ENCODE measurements around the gene P2RX5.

GRCh38 chr17:3659541-3660111, 36.3 kb downstream of the P2RX5 start:
- TF ChIP-seq ZNF274 (IDR thresholded peaks at IDR 0.05; ENCODE audit: low read depth, low read length) (no peak), YY1 (IDR thresholded peaks at IDR 0.05; ENCODE audit: insufficient read depth, insufficient read length) (no peak)
